ENCODE measurements around the gene CAPSL.
"Not testable (repeated sequence)": the region's sequence is repeated elsewhere in the genome, so short reads cannot be mapped to it uniquely, and the experiment has no call there.

The CAPSL gene

DNA sequence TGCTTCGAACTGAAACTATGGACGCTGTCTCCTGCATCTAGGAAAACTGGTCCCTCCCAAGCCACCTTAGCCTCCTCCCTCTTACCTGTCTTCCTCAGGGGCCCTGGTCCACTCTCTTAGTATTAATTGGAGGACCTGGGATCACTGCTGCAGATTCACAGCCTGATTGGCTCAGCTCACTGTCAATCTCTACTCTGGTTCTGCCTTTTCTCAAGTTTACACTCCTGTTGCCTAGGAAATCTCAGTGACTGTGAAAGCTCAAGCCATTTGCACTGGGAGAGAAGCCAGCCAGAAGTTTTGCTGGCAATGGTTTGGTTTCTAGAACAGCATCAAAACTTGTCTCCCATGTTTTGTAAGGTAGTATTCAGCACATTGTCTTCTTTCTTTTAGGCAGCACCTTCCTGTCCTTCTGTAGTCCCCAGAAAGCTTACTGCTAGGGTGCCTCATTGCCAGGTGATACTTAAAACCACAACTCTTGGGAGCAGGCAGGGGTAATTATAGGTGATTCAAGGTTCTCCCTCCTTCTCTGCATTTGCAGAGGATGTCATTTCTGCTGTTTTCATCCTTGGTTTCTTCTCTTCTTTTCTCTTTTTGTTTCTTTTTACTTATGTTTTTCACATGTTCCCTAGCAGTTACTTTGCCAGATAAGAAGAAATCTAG is at the start of gene CAPSL:
Gene CAPSL, minus strand, starts transcription at position 55 of the 660 bp plus-strand sequence. CDS start 17,502 bp downstream, outside the sequence.
- DNase-seq: peak in 4 of 14 donors; percentile 6 to 11 (median 8)

DNA sequence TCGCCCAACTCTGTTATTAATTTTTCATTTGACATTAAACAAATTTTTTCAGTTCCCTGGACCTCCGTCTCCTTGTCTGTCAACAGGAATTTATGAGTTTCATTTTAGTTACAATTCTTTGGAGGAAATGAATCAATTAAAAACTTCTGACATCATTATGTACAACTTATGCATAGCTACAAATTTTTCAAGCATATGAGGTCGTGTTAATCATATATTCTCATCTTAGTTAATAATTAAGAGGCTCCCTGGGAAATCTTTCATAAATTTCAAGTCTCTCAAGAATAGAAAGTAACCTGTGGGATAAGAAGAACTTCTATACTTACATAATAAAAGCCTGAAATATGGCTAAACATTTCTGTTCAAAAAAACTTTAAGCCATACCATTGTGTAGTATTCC is 49.4 kb upstream of the CAPSL start:
- no peak for DNase-seq

DNA sequence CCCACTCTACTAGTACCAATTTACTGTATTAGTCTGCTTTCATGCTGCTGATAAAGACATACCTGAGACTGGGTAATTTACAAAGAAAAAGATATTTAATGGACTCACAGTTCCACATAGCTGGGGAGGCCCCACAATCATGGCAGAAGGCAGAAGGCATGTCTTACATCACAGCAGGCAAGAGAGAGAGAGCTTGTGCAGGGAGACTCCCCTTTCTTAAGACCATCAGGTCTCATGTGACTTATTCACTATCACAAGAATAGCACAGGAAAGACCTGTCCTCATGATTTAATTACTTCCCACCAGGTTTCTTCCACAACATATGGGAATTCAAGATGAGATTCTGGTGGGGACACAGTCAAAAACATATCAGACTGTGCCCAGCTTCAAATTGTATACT is 41.3 kb upstream of the CAPSL start:
- DNase-seq: no peak

GRCh38 chr5:35976859-35977258 is 38.4 kb upstream of the CAPSL start:
- DNase-seq: not testable (repeated sequence)

DNA sequence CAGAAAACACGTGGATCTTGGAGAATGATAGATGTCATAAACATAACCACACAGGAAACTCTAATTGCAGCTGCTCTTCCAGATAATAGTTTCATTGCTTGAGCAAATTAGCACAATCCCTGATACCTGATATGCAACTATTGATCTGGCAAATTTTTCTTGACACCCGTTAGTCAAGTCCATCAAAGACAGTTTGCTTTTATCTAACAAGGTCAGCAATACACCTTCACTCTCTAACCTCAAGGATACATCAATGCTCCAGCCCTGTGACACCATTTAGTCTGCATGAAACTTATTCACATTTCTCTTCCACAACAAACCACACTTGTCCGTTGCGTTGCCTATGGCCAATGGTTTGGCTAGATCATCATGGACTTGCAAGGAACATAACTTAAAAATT is 36.1 kb upstream of the CAPSL start:
- DNase-seq: no peak

- DNase-seq: no peak
Observed at GRCh38 chr5:35971878-35972210, 33.4 kb upstream of the CAPSL start.

DNA sequence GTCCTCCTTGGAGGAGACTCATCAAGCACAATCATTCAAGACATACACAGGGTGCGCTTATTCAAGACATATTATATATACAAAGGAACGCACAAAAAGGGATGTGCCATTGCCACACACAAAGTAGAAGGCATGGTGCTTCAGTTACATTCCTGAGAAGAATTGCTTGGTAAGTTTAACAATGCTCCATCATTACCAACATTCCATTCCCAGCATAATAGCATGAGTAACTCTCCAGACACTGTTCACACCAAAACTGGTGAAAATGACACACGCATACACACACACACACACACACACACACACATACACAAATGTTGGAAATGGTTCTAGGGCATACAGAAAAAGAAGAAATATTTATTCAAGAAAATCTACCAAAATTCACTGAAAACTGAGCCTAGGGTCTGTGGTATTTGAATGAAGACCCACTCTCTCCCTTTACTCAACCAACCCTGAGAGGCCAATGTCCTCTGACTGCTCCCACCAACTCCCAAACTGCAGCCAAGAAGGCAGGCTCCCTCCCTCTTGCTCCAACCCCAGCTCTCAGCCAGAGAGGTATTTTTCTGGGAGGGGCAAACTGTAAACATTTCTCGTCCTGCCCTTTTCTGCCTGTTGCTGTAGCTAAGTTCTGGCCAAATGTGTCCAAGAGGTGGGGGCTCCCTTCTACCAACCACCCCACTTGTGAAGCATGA is 32.9 kb upstream of the CAPSL start:
- DNase-seq: no peak

GRCh38 chr5:35963381-35963843 is 25.0 kb upstream of the CAPSL start:
- DNase-seq: no peak

DNA sequence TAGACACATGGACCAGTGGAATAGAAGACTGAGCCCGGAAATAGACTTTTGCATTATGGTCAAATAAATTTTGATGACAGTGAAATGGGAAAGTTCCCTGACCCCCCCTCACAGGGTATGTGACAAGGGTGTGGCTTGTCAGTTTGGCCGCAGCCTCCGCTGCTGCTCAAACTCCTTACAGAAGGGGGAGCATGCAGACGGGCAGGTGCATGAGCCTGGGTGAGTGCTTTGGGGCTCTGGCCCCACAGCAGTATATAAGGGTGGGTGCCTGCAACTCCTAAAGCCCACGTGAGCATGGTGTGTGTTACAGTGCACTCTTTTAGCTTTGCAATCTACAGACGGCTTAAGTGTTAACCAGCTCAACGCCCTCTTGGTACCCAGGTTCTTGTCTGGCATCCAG is 21.9 kb upstream of the CAPSL start:
- DNase-seq: no peak

- no peak for DNase-seq
Observed at GRCh38 chr5:35956429-35956828, 18.0 kb upstream of the CAPSL start.

DNA sequence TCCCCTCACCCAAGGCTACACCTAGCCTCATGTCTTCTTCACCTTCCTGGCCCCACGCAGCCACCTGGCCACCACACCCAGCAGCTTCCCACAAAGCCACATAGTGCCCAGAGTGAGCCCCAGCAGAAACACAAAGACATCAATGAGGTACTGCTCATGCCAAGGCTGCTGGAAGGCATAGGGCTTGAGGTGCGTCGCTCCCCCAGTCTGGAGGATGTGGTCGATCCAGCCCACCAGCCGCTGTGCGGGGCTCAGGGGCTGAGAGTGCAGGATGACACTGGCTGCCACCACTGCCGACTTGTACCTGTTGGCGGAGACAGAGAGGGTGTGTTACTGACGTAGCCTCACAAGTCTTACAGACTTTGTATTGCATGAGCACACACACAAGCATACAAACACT is 15.8 kb upstream of the CAPSL start:
- DNase-seq: no peak

GRCh38 chr5:35947085-35947484 is 8.7 kb upstream of the CAPSL start:
- no peak for DNase-seq

DNA sequence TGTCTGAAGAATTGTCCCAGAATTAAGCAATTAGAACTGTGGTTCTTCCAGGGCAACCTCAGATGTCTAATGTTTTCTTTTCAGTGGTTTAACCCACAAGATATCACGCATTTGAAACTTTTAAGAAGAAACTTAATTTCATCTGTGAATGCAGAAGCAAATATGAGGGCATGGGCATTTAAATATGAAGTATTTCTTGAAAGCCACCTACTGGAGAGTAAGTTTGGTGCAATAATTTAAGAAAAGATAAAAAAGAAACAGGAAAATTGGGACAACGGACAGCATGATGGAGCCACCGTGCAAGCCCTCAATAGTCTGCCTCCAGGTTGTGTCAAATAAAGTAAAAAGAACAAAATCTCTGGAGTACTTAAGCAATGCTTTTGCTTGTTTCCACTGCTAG is 1.2 kb upstream of the CAPSL start:
- no peak for DNase-seq

DNA sequence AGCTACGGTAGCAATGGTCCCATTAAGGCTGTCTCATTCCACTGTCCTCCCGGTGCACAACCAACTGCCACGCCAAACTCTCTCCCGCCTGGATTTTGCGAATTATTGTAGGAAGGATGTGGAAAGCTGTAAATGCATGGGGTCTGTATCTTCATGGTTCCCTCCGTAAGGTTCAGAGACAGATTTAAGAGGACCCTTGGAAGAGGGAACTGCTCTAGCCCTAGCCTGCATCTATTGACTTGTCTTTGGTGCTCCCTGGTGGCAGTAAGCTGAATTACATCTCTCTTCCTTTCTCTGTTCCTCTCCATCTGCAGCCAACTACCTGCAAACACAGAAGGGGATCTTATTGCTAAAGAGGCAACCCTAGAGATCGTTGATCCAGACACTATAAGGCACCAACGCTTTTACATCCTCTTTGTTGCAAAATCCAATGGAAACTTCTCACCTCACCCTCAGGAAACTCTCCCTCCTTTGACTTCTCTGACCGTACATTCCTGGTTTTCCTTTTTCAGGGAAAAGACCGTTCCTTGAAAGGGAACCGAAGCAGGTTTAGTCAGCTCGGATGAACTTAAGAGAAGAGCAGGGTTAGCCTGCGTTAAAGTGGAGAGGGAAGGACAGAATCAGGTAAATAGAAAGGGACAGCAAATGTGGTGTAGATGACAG is 11.9 kb downstream of the CAPSL start:
- DNase-seq: peak in 10 of 14 donors; percentile 1 to 54 (median 32)

- peak in 11 of 14 donors; percentile 2 to 62 (median 36) for DNase-seq
Observed at GRCh38 chr5:35924950-35925722, 13.3 kb downstream of the CAPSL start.

- peak in 1 of 14 donors; percentile 35 for DNase-seq
Observed at GRCh38 chr5:35924122-35924949, 14.1 kb downstream of the CAPSL start.

DNA sequence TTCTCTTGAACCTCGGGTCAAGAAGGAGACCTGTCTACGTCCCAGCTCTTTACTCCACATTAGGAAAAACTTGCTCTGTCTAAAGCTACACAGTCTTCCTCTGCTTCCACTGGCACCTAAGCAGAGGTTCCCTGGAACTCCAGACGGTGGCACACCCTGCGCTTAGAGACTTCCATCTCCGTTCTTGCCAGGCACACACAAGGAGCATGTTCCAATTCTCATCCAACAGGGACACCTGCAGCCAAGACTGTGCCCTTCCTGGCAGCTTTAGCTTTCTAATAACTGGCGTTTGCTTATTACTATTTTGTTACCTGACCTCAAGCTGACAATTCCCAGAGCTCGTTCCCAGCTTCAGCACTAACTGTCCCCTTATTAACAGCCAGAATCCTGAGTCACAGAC is 16.0 kb downstream of the CAPSL start:
- DNase-seq: no peak

- DNase-seq: no peak
Observed at GRCh38 chr5:35921930-35922329, 16.5 kb downstream of the CAPSL start.

GRCh38 chr5:35920890-35921289 is 17.5 kb downstream of the CAPSL start:
- DNase-seq: no peak

GRCh38 chr5:35919191-35919590 is 19.2 kb downstream of the CAPSL start:
- DNase-seq: no peak

- DNase-seq: no peak
Observed at GRCh38 chr5:35908814-35909213, 29.6 kb downstream of the CAPSL start.

DNA sequence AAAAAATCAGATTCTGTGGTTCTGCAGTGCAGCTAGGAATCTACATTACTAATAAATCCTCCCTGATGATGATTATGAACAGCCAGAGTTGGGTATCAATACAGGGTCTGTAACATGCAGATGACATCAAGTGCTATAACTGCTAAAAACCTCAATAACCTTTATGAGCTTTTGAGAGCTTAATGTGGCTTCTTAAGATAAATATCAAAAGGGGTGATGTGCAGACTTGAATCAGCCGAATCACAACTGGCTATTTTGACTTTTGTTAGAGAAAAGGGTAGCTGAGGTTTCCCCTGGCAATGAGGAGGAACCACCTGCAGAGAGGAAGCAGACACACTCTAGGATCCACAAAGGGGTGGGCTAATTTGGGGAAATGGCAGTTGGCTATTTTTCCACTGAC is 30.2 kb downstream of the CAPSL start:
- DNase-seq: no peak
